Peyer's patch (tissue), 4 donors: Measurements from ENCODE around the gene MBD3L5.

Experiments used
- CTCF ChIP-seq, 6 experiments: fragments of 450-650 bp in 4 of 6; fragments of 200-600 bp in 2 of 6; sonication (generic) in 1 of 6; IDR thresholded peaks; one replicate each; pipeline ENCODE4 v1.5.1; 2017 to 2019; ENCODE audit warnings: antibody characterized with exemption in 6 of 6, mild to moderate bottlenecking in 3 of 6, moderate library complexity in 1 of 6
- POLR2A ChIP-seq, 2 donors: fragments of 450-650 bp; IDR thresholded peaks; one replicate each; pipeline ENCODE4 v1.5.1; 2017; ENCODE audit warnings: antibody characterized with exemption in 2 of 2, mild to moderate bottlenecking in 2 of 2, moderate library complexity in 2 of 2

DNA sequence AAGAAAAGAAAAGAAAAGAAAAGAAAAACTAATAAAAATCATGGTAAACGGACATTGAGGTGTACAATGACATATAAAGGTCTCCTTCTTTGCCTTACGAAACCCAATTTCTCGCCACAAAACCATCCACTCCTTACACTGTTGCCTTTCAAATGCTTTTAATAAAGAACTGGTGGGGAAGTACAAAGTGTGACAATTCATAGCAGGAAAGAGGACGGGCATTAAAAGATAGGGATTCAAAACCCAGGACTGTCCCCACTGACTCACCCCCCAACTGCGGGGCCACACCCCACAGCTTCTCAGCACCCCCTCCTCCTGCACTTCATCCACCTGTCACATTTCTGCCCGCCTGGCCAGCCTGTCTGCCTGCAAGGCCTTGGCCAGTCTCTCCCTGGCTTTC, 11.6 kb upstream of the MBD3L5 start:
- no peak for TF ChIP-seq POLR2A (IDR thresholded peaks at IDR 0.05)
- no peak for TF ChIP-seq CTCF (IDR thresholded peaks at IDR 0.05)
